GM12875 (cell line): Measurements from ENCODE around the gene UBE2J2.
A peak's percentile ranks its signal among the peaks of the same experiment; 100 is the strongest.

Experiments used
- H3K4me3 ChIP-seq: one replicate; pipeline ENCODE4 v1.5.1; 2011; ENCODE audit warnings: low read depth, low read length, control low read depth
- CTCF ChIP-seq: IDR thresholded peaks from 2 replicates; pipeline ENCODE4 v1.5.1; 2011; ENCODE audit warnings: low read depth, mild to moderate bottlenecking, control low read depth, inconsistent platforms, low read length, moderate library complexity, borderline replicate concordance; ENCODE audit not compliant: insufficient read depth

UBE2J2 gene

GRCh38 chr1:1293263-1294249 is 19.9 kb upstream of the UBE2J2 start:
- H3K4me3 ChIP-seq = no peak overlapping the region
- TF ChIP-seq CTCF = no peak

GRCh38 chr1:1292851-1293250 is 19.2 kb upstream of the UBE2J2 start:
- H3K4me3 ChIP-seq = no peak overlapping the region
- no peak for TF ChIP-seq CTCF

- no peak for TF ChIP-seq CTCF
- H3K4me3 ChIP-seq = no peak overlapping the region
These were observed 18.8 kb upstream of the UBE2J2 start for GRCh38 chr1:1292442-1292779.

- TF ChIP-seq CTCF = peak; percentile 69
- no peak overlapping the region for H3K4me3 ChIP-seq
These were observed 18.1 kb upstream of the UBE2J2 start for GRCh38 chr1:1291548-1292441.

GRCh38 chr1:1291023-1291528 is 17.4 kb upstream of the UBE2J2 start:
- no peak overlapping the region for H3K4me3 ChIP-seq
- TF ChIP-seq CTCF = no peak

- peak; percentile 55 for TF ChIP-seq CTCF
- H3K4me3 ChIP-seq = no peak overlapping the region
These were observed 16.6 kb upstream of the UBE2J2 start for GRCh38 chr1:1290238-1290731.
